IPS-15b (cell line): ENCODE data around the gene LZTFL1.

ENCODE experiments used
- H3K27me3 ChIP-seq: one replicate; pipeline ENCODE4 v1.6.1; 2013; ENCODE audit warnings: low read length; ENCODE audit not compliant: control insufficient read depth, insufficient read depth
- H3K36me3 ChIP-seq: one replicate; pipeline ENCODE4 v1.6.1; 2013; ENCODE audit warnings: low read length; ENCODE audit not compliant: control insufficient read depth, insufficient read depth
- H3K4me1 ChIP-seq: one replicate; pipeline ENCODE4 v1.6.1; 2013; ENCODE audit warnings: mild to moderate bottlenecking, low read length; ENCODE audit not compliant: control insufficient read depth, insufficient read depth
- H3K4me3 ChIP-seq: one replicate; pipeline ENCODE4 v1.5.1; 2013; ENCODE audit warnings: low read depth, low read length
- H3K9ac ChIP-seq: one replicate; pipeline ENCODE4 v1.6.1; 2013; ENCODE audit warnings: low read depth, mild to moderate bottlenecking, low read length
- H3K9me3 ChIP-seq: one replicate; pipeline ENCODE4 v1.6.1; 2013; ENCODE audit warnings: mild to moderate bottlenecking, low read length; ENCODE audit not compliant: control insufficient read depth, insufficient read depth

The LZTFL1 gene

GRCh38 chr3:45777746-45778386 lies 64.1 kb downstream of the LZTFL1 start:
- H3K9ac ChIP-seq = no peak overlapping the region
- no peak overlapping the region for H3K4me3 ChIP-seq
- no peaks in the 10 kb centered on the region for H3K9me3 ChIP-seq
- no peaks in the 10 kb centered on the region for H3K4me1 ChIP-seq
- H3K27me3 ChIP-seq = no peaks in the 10 kb centered on the region
- no peaks in the 10 kb centered on the region for H3K36me3 ChIP-seq

- no peak overlapping the region for H3K9ac ChIP-seq
- H3K4me3 ChIP-seq = no peak overlapping the region
- no peaks in the 10 kb centered on the region for H3K4me1 ChIP-seq
- no peaks in the 10 kb centered on the region for H3K27me3 ChIP-seq
- no peaks in the 10 kb centered on the region for H3K9me3 ChIP-seq
- H3K36me3 ChIP-seq = no peaks in the 10 kb centered on the region
Observed at GRCh38 chr3:45777111-45777745, 64.7 kb downstream of the LZTFL1 start.

GRCh38 chr3:45776611-45777010 lies 65.3 kb downstream of the LZTFL1 start:
- Histone ChIP-seq H3K36me3 (no peaks in the 10 kb centered on the region), H3K4me3 (no peak overlapping the region), H3K9me3 (no peaks in the 10 kb centered on the region), H3K9ac (no peak overlapping the region), H3K27me3 (no peaks in the 10 kb centered on the region), H3K4me1 (no peaks in the 10 kb centered on the region)

GRCh38 chr3:45776301-45776595 lies 65.7 kb downstream of the LZTFL1 start:
- H3K4me1 ChIP-seq = no peaks in the 10 kb centered on the region
- no peaks in the 10 kb centered on the region for H3K36me3 ChIP-seq
- H3K27me3 ChIP-seq = no peaks in the 10 kb centered on the region
- no peaks in the 10 kb centered on the region for H3K9me3 ChIP-seq
- H3K9ac ChIP-seq = no peak overlapping the region
- no peak overlapping the region for H3K4me3 ChIP-seq

GRCh38 chr3:45775571-45776300 lies 66.2 kb downstream of the LZTFL1 start:
- Histone ChIP-seq H3K27me3 (no peaks in the 10 kb centered on the region), H3K4me3 (no peak overlapping the region), H3K9me3 (no peaks in the 10 kb centered on the region), H3K4me1 (no peaks in the 10 kb centered on the region), H3K36me3 (no peaks in the 10 kb centered on the region), H3K9ac (no peak overlapping the region)

- Histone ChIP-seq H3K36me3 (no peaks in the 10 kb centered on the region), H3K27me3 (no peaks in the 10 kb centered on the region), H3K4me3 (no peak overlapping the region), H3K9ac (no peak overlapping the region), H3K4me1 (no peaks in the 10 kb centered on the region), H3K9me3 (no peaks in the 10 kb centered on the region)
Observed at GRCh38 chr3:45774581-45775521, 67.1 kb downstream of the LZTFL1 start.

- Histone ChIP-seq H3K36me3 (no peaks in the 10 kb centered on the region), H3K27me3 (no peaks in the 10 kb centered on the region), H3K9ac (no peak overlapping the region), H3K9me3 (no peaks in the 10 kb centered on the region), H3K4me3 (no peak overlapping the region), H3K4me1 (no peaks in the 10 kb centered on the region)
Observed at GRCh38 chr3:45773714-45774449, 68.0 kb downstream of the LZTFL1 start.
